ENCODE data around the gene AUTS2. TPM values are rescaled to one million over a fixed set of nuclear protein-coding genes. Genes with fewer than 3 reads are reported as not detected.

AUTS2 gene
- total RNA-seq, 1 experiment from 2014 or later, result 256 TPM

GRCh38 chr7:69937097-69937496, 338.8 kb downstream of the AUTS2 start:
- no peaks in the 10 kb centered on the region; the same call in 1 of the 2 replicates for H3K27me3 Mint-ChIP-seq (ENCODE audit: low read depth)
- no peak overlapping the region for H3K4me2 ChIP-seq (ENCODE audit: insufficient read depth, insufficient read length, low read length)
- H3K79me2 ChIP-seq (ENCODE audit: insufficient read depth, low read length), result no peaks in the 10 kb centered on the region
- H3K56ac ChIP-seq (ENCODE audit: insufficient read length, low read depth, low read length), result no peak overlapping the region
- no peak for TF ChIP-seq CTCF (conservative IDR thresholded peaks at IDR 0.05)
- no peaks in the 10 kb centered on the region for H4K20me1 ChIP-seq (ENCODE audit: control insufficient read depth, insufficient read depth, insufficient read length)
- H2BK12ac ChIP-seq (ENCODE audit: insufficient read length, low read depth, low read length), result no peak overlapping the region
- no peak overlapping the region for H2BK15ac ChIP-seq (ENCODE audit: low read depth, low read length)
- H3K14ac ChIP-seq (ENCODE audit: insufficient read depth, low read length), result no peak overlapping the region
- no peaks in the 10 kb centered on the region for H3K27me3 ChIP-seq (ENCODE audit: insufficient read depth, low read length)
- no peak overlapping the region for H3K18ac ChIP-seq (ENCODE audit: insufficient read length, low read depth, low read length)
- H3K9me3 ChIP-seq (ENCODE audit: control insufficient read depth, low read depth, low read length), result no peaks in the 10 kb centered on the region
- peaks cover 3 to 4% of the 10 kb centered on the region in 2 experiments; a peak in 3 of 4 replicates for H3K4me1 Mint-ChIP-seq
- H3K27ac ChIP-seq (ENCODE audit: insufficient read length, low read depth, low read length), result no peak overlapping the region
- no peak overlapping the region for H3K23ac ChIP-seq (ENCODE audit: insufficient read length, low read depth, low read length)
- H3K4ac ChIP-seq (ENCODE audit: low read depth, low read length), result no peak overlapping the region
- H3K9ac ChIP-seq (ENCODE audit: extremely low read depth, insufficient read length, low read length), result no peak overlapping the region
- H3K9me3 Mint-ChIP-seq, result no peaks in the 10 kb centered on the region
- no peak overlapping the region for H4K8ac ChIP-seq (replicated peaks; ENCODE audit: insufficient read length, low read depth, low read length)
- no peak overlapping the region for H2AFZ ChIP-seq (ENCODE audit: low read length)
- H3K79me1 ChIP-seq (ENCODE audit: insufficient read depth, low read depth, low read length, poor library complexity, severe bottlenecking), result no peaks in the 10 kb centered on the region
- no peak overlapping the region for H3T11ph ChIP-seq (ENCODE audit: low read length)
- no peak overlapping the region for H4K91ac ChIP-seq (ENCODE audit: insufficient read length, low read depth, low read length)
- no CpG with 5 or more reads among the region's 4 CpGs for WGBS (ENCODE audit: extremely low coverage, insufficient read length, low lambda C conversion rate)
- H3K36me3 Mint-ChIP-seq (ENCODE audit: insufficient read depth in 1 of 3, low read depth in 3 of 3), result no peaks in the 10 kb centered on the region
- H3K4me3 Mint-ChIP-seq, result no peak overlapping the region
- H4K5ac ChIP-seq (ENCODE audit: insufficient read length, low read depth, low read length), result no peak overlapping the region
- H2BK120ac ChIP-seq (ENCODE audit: low read depth, low read length, poor library complexity, severe bottlenecking), result no peak overlapping the region
- no peak for DNase-seq
- H3K4me1 ChIP-seq (ENCODE audit: insufficient read depth, low read length), result no peaks in the 10 kb centered on the region; the same call in 1 of the 2 replicates
- no peak overlapping the region for H2BK20ac ChIP-seq (ENCODE audit: low read depth, low read length, poor library complexity, severe bottlenecking)
- no peak overlapping the region for H2AK5ac ChIP-seq (ENCODE audit: insufficient read length, low read length)
- H2BK5ac ChIP-seq (ENCODE audit: insufficient read length, low read length), result no peak overlapping the region
- H3K23me2 ChIP-seq (ENCODE audit: insufficient read length, low read depth, low read length, poor library complexity, severe bottlenecking), result no peaks in the 10 kb centered on the region
- H3K27ac Mint-ChIP-seq, result no peak overlapping the region

Measured in H9 (cell line).